Esophagus squamous epithelium (tissue), 4 donors: ENCODE results near the gene ZP3.

ENCODE experiments used
- CTCF ChIP-seq, 6 experiments: fragments of 450-650 bp in 4 of 6; fragments of 200-600 bp in 2 of 6; sonication (generic) in 2 of 6; IDR thresholded peaks; one replicate each; pipeline ENCODE4 v1.5.1; 2016 to 2019; ENCODE audit warnings: antibody characterized with exemption in 6 of 6, mild to moderate bottlenecking in 4 of 6, moderate library complexity in 4 of 6
- POLR2A ChIP-seq, 4 donors: fragments of 450-650 bp; IDR thresholded peaks; one replicate each; pipeline ENCODE4 v1.6.1; 2017; ENCODE audit warnings: antibody characterized with exemption in 4 of 4, mild to moderate bottlenecking in 4 of 4, moderate library complexity in 3 of 4

- TF ChIP-seq POLR2A (IDR thresholded peaks at IDR 0.05): no peak
- TF ChIP-seq CTCF (IDR thresholded peaks at IDR 0.05): no peak
Observed at GRCh38 chr7:76375251-76375650, 49.5 kb upstream of the ZP3 start.
